Dermis blood vessel endothelial cell (primary cell): ENCODE measurements around the gene CYP27C1. TPM values are rescaled to one million over a fixed set of nuclear protein-coding genes. Genes with fewer than 3 reads are reported as not detected.
A peak's percentile ranks its signal among the peaks of the same experiment; 100 is the strongest.
"Not testable (repeated sequence)": the region's sequence is repeated elsewhere in the genome, so short reads cannot be mapped to it uniquely, and the experiment has no call there.

ENCODE experiments used
- DNase-seq: peaks from one replicate; pipeline ENCODE4 v3.0.0; 2010
- total RNA-seq: library from RNA; depleted of rRNA; stranded (reverse); fragments of >200 nt; gene quantifications from 2 replicates; pipeline ENCODE4 v1.2.3, GENCODE V29; 2014

Gene CYP27C1, protein sequence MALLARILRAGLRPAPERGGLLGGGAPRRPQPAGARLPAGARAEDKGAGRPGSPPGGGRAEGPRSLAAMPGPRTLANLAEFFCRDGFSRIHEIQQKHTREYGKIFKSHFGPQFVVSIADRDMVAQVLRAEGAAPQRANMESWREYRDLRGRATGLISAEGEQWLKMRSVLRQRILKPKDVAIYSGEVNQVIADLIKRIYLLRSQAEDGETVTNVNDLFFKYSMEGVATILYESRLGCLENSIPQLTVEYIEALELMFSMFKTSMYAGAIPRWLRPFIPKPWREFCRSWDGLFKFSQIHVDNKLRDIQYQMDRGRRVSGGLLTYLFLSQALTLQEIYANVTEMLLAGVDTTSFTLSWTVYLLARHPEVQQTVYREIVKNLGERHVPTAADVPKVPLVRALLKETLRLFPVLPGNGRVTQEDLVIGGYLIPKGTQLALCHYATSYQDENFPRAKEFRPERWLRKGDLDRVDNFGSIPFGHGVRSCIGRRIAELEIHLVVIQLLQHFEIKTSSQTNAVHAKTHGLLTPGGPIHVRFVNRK
- not detected in 2 replicates for total RNA-seq

DNA sequence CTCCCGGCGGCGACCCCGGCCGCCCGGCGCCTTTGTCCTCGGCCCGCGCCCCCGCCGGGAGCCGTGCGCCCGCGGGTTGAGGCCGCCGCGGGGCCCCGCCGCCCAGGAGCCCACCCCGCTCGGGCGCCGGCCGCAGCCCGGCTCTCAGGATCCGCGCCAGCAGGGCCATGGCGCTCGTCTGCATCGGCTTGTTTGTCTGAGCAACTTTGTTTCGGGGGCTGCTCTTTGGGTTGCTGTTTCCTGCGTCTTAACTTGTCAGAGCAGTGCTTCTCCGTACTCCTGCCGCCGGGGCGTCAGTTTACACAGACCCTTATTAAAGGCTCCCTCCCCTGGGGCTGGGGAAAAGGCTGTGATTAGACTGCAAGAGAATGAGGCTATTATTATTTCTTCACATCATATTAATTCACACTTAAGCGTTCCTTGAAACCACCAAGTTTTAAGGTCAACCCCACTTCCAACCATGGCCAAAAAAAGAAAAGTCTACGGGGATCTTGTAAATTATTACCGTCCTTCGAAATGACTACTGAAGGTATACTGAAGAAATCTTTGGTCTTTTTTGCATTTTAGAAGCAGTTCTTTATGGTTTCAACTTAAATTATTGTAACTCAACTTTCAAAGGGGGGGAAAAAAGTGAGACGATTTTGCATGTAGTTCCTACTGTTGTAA lies at the start of gene CYP27C1:
CYP27C1 (minus strand) TSS at position 198 of the 666 bp plus-strand sequence; CDS start at position 169, 29 bp downstream.
- peak; percentile 12 for DNase-seq

DNA sequence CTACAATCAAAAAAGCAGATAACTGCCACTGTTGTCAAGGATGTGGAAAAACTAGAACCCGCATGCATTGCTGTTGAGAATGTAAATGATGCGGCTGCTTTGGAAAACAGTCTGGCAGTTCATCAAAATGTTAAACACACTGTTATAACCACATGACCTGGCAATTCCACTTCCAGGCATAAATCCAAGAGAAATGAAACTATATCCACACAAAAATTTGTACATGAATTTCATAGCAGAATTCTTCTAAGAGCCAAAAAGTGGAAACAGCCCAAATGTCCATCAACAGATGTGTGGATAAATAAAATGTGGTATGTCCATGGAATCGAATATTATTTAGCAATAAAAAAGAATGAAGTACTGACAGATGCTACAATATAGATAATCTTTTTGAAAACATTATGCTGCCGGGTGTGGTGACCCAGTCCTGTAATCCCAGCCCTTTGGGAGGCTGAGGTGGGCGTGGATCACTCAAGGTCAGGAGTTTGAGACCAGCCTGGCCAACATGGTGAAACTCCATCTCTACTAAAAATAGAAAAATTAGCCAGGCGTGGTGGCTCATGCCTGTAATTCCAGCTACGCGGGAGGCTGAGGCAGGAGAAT lies 41.8 kb upstream of the CYP27C1 start:
- no peak for DNase-seq

DNA sequence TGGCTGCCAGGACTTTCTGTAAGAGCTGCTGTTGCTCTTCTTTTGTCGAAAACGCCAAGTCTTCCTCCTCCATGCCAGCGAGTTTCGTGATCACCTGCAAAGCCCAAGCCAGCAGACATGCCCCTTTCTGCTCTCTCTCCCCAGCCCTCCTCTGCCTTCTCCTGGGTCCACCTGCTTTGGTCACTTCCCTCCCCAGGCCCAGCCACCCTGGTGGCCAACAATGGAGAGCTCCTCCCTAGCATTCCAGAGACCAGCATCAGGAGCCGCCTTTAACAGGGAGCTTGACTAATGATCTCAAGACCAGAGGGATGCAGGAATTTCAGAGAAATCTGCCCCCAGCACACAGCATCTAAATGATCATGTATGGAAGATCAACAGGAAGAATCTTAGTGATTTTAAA lies 39.3 kb upstream of the CYP27C1 start:
- DNase-seq: no peak

DNA sequence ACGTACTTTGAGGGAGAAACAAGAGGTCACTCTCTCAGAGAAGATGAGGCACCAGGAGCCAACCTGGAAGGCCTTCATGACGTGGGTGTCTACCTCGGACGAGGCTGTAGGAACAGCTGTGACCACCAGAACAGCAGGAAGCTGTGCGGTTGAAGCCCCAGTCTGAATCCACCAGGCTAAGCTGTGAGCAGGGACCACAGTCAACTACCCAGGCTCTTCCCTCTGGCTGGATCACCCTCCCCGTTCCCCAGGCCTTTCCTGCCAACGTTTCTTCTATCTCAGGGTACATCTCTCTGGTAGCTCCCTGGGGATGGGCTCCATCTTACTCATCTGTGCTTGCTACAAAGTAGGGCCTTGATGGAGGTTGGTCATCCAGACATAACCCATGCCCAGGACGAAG lies 36.8 kb upstream of the CYP27C1 start:
- DNase-seq: no peak

DNA sequence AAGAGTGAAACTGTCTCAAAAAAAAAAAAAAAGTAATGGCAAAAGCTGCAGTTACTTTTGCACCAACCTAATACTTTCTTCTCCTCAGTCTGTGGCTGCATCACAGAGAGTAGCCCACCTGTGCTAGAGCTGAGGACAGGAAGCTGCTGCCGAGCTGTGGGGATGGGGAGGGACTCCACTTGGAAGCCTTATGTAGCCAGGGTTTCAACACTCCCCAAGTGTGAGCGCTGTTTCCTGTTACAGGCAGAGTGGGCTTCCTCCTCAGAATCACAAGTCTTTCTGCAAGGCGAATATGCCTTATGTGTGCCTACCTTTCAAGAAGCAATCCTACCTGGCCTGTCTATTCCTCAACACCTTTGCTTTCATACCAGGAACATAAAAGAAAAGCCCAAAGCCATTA lies 36.3 kb upstream of the CYP27C1 start:
- DNase-seq: no peak

DNA sequence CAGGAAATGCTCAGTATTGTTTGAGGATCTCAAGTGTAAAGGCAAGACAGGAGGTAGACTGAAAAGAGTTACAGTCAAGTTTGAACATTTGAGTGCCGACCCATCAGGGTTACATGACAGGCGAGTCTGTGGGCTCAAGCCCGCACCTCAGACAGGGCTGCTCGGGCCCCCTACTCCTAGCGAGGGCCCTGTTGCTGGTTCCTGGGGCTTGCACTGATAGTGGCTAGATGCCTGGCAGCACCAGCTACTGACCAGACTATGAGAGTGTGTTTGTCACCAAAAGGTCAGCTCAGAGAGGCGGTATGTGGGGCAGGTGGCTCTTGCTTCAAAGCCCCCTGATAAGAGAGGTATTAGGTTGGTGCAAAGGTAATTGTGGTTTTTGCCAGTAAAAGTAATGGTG lies 35.6 kb upstream of the CYP27C1 start:
- no peak for DNase-seq

DNA sequence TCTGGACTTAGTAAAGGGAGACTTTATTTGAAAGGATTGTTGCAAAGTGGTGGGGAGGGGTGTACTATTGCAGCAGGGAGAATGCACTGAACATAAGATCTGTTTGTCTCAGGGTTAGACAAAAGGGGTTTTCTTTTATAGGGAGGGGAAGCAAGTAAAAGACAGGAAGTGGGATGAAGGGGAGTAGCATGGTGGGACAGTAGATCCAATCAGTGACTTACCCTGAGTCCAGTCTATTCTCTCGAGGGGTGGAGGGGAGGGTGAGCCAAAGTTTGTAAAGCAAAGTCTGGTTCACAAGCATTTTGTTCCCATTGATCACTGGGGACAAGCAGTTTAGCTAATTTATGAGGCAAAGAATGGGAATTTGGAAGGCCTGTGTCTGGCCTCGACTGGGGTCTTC lies 35.0 kb upstream of the CYP27C1 start:
- no peak for DNase-seq

DNA sequence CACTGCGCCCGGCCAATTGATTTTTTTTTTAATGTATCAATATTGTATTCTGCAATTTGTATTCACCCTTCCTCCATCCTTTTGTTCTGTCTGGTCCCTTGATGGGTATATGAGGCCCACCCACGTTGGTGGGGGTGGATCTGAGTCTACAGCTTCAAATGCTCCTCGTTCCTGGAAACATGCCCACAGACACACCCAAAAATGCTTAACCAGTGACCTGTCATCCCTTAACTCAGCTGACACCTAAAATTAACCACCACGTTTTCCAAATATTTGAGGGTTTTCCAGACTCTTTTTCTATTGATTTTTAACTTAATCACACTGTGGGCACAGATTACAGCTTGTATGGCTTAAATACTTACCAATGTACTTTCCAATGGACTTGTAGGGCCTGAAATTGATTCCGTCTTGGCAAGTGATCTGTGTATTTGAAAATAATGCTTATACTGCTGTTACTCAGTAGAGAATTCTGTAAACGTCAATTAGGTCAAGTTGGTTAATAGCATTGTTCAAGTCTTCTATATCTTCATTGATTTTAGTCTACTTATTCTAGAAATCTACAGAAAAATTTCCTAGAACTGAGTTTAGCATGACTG lies 34.4 kb upstream of the CYP27C1 start:
- no peak for DNase-seq

DNA sequence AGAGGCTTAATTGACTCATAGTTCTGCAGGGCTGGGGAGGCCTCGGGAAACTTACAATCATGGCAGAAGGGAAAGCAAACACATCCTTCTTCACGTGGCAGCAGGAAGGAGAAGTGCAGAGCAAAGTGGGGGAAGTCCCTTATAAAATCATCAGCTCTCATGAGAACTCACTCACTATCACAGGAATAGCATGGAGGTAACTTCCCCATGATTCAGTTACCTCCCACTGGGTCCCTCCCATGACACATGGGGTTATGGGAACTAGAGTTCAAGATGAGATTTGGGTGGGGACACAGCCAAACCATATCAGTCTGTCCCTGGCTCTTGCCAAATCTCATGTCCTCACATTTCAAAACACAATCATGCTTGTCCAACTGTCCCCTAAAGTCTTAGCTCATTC lies 21.1 kb upstream of the CYP27C1 start:
- DNase-seq: not testable (repeated sequence)

DNA sequence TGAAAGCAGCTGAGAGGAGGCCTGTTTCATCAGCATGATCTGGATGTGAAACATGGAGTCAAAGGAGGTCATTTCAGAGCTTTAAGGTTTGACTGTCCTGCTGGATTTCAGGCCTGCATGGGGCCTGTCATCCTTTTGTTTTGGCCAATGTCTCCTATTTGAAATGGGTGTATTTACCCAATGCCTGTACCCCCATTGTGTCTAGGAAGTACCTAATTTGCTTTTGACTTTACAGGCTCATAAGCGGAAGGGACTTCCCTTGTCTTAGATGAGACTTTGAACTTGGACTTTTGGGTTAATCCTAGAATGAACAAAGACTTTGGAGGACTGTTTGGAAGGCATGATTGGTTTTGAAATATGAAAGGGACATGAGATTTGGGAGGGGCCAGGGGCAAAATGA lies 19.3 kb upstream of the CYP27C1 start:
- no peak for DNase-seq

DNA sequence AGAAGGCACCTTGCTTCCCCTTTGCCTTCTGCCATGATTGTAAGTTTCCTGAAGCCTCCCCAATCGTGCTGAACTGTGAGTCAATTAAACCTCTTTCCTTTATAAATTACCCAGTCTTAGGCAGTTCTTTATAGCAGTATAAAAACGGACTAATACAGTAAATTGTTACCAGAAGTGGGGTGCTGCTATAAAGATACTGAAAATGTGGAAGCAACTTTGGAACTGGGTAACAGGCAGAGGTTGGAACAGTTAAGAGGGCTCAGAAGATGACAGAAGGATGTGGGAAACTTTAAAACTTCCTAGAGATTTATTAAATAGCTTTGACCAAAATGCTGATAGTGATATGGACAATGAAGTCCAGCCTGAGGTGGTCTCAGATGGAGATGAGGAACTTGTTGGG lies 17.7 kb upstream of the CYP27C1 start:
- DNase-seq: not testable (repeated sequence)

DNA sequence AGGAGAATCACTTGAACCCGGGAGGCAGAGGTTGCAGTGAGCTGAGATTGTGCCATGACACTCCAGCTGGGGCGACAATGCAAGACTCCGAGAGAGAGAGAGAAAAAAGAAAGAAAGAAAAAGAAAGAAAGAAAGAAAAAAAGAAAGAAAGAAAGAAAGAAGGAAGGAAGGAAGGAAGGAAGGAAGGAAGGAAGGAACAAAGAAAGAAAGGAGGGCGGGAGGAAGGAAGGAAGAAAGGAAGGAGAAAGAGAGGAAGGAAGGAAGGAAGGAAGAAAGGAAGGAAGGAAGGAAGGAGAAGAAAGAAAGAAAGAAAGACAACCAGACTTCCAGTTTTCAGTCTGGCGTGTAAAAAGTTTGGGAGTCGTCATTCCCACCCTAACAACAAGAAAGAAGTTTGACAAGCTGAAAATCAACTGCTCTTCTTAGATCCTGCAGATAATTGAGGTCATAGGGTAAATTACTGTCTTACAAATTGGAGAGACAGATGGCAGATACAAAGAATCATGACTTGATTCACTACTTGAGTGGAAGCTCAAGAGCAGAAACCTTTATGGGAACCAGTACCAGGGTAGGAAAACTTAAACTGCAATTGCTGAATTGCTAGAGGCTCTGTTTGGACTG lies 15.1 kb upstream of the CYP27C1 start:
- no peak for DNase-seq

DNA sequence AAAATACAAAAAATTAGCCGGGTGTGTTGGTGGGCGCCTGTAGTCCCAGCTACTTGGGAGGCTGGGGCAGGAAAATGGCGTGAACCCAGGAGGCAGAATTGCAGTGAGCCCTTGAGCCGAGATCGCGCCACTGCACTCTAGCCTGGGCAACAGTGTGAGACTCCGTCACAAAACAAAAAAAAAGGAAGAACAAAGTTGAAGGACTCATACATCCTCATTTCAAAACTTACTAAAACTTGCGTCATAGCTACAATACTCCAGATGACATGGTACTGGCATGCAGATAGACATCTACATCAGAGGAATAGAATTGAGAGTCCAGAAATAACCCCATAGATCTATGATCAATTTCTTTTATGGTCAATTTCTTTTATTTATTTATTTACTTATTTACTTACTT lies 13.6 kb upstream of the CYP27C1 start:
- DNase-seq: no peak

DNA sequence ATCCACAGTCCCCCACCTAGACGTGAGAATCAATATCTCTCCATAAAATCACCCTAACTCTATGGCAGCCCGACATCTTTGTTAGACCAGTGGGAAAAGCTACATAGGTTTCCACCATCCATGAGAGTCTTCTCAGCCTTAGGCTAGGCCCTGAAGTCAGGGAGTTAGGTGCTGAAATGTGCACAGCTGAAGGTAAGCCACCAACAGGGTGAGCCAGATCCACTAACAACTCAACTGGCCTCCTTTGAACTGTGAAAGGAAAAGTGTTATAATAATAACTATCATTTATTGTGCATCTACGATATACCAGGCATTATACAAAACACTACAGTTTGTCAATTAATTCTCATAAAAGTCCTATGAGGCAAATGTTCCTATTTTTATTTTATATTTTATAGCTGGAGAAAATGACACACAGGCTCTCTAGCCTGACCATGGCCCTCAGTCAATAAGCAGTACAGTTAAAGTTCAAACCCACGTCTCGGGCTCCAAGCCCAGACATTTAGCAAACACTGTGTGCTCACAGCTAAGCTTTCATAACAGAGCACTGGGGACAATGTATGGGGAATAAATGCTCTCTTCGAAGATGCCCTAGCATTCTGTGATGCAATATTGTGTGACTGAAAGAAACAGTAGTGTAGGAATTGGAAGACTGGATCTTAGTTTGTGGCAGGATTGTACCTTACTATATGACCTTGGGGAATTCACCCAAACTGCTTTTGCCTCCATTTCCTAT lies 11.2 kb upstream of the CYP27C1 start:
- DNase-seq: no peak

DNA sequence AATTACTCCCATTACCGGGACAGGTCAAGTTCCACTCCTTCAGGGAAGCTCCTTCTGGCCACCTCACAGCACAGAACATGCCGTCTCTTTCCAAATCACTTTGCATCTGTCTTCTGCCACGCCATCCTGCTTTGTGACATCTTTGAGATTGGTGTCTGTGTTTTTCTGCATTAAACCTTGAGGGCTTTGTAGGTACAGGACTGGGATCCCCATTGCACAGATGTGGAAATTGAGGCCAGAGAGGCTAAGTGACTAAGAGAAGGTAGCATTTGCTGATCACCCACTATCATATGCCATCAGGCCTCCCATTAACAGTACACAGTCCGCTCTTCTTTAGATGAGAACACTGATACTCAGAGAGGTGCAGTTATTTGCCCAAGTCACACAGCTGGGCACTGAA lies 9.5 kb upstream of the CYP27C1 start:
- no peak for DNase-seq

DNA sequence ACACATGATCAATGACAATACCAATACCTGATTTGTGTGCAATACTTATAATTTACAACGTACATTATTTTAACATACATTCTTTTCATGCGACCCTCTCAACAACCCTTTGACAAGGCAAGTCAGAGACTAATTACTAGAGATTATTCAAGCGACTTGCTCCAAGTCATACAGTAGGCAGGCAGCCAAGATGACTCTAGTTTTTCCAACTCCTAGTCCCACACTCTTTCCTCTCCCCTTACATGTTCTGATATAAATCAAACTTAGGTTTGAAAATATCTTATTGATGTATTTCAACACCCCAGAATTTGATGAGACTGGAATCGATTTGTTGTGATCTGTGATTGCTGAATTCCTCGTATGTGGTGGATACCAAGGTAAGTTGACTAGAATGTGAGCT lies 8.0 kb upstream of the CYP27C1 start:
- no peak for DNase-seq

DNA sequence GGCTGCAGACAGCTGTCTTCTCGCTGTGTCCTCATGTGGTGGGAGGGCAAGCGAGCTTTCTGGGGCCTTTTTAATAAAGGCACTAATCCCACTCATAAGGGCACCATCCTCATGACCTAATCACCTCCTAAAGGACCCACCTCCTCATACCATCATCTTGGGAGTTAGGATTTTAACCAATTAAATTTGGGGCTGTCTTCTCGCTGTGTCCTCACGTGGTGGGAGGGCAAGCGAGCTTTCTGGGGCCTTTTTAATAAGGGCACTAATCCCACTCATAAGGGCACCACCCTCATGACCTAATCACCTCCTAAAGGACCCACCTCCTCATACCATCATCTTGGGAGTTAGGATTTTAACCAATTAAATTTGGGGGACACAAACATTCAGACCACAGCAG lies 7.2 kb upstream of the CYP27C1 start:
- DNase-seq: not testable (repeated sequence)

DNA sequence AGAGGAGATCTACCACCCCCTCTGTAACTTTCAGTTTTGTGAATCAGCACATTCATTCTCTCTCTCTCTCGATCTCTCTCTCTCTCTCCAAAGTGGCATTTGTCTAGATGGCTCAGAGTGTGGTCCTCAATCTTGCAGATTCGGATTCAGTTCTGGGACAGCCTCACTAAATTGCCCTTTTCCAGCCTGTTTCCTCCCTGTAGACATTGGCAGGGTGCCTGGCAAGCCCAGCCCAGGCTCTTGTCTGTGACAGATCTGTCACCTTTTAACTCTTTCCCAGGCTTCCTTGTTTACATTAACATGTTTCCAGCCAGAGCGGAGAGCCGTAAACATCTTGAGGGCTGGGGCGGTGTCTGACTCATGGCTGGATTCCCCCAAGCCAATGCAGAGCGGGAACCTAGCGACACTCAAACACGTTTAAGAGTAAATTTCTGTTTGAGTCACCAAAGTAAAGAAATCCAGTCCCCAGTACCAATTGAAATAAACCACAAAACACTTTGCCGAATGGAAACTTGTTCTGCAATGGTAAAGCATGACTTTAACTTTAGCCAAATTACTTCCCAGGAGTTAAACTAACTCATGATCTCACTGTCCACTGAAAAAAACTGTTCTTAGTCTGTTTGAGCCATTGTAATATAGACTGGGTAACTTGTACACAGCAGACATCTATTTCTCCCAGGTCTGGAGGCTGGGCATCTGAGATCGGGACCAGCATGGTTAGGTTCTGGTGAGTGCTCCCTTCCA lies 6.6 kb upstream of the CYP27C1 start:
- peak; percentile 71 for DNase-seq

DNA sequence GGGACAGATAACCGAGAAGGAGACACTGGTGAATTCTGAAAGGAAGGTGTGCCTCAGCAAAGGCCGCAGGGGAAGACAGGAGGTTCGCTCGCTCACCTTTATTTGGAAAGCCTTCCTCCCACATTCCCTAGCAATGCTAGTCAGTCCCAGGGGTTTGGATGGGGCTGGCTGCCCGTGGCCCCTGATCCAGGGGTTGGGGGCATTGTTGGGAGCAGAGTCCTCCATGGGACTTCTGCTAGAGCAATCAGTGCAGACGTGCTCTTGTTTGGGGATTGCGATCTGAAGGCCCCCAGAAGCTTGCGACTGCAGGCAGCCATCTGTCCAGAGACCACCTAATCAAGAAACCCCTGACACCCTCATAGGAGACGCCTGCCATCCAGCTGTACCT lies 6.0 kb upstream of the CYP27C1 start:
- no peak for DNase-seq

DNA sequence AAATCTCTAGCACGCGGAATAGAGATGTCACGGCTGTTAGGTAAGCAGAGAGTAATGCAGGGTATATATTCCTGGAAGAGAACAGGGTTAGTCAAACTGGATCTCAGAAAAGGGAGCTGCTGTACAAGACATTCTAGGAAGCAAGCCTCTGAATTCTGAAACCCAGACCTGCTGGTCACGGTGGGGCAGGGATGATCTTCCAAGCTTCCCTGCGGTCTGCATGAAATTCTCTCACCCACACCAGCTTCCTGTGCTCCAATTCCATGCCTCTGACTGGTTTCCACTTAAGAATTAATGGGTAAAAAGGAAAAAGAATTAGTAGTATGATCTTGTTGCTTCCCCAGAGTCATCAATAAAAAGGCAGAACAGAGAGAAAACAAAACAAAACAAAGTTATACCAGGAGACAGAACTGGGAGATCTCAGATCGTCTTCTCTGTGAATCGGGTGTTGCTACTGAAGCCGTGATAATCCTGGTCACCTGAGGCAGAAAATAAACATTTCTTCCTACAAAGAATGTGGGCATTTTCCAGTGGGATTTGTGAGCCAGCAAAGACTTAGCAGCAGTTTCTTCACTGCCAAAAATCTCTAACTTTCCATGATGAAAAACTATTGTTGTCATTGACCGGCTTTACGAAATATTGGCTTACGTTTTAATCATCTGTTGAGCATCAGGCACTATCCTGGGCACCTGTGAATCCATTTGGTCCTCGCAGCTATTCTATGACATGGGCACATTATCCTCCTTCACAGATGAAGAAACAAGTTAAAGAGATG lies 5.3 kb upstream of the CYP27C1 start:
- peak; percentile 16 for DNase-seq
